Neural progenitor cell (in vitro differentiated cells): ENCODE results near the gene TLE6. TPM values are rescaled to one million over a fixed set of nuclear protein-coding genes. Genes with fewer than 3 reads are reported as not detected.

Experiments used
- DNase-seq: peaks from one replicate; pipeline ENCODE4 v3.0.0-alpha.2; 2016; ENCODE audit warnings: low spot score
- H2AFZ ChIP-seq: fragments of 200-600 bp; sonication (generic); replicated peaks from 2 replicates; pipeline ENCODE4 v1.6.1; 2016; ENCODE audit warnings: antibody characterized with exemption
- H3F3A ChIP-seq: fragments of 200-600 bp; sonication (generic); 2 replicates; pipeline ENCODE4 v1.6.1; 2016; ENCODE audit warnings: antibody characterized with exemption, low read depth
- H3K27ac ChIP-seq: fragments of 200-600 bp; sonication (generic); 2 replicates; pipeline ENCODE4 v1.5.1; 2016; ENCODE audit warnings: mild to moderate bottlenecking
- H3K27me3 ChIP-seq: fragments of 200-600 bp; sonication (generic); 2 replicates; pipeline ENCODE4 v1.6.1; 2016; ENCODE audit warnings: mild to moderate bottlenecking, moderate library complexity
- H3K36me3 ChIP-seq: fragments of 200-600 bp; sonication (generic); 2 replicates; pipeline ENCODE4 v1.5.1; 2016
- H3K4me1 ChIP-seq: fragments of 200-600 bp; sonication (generic); 2 replicates; pipeline ENCODE4 v1.6.1; 2016; ENCODE audit warnings: mixed run types
- H3K4me2 ChIP-seq: fragments of 200-600 bp; sonication (generic); 2 replicates; pipeline ENCODE4 v1.6.1; 2016
- H3K4me3 ChIP-seq: fragments of 200-600 bp; sonication (generic); 2 replicates; pipeline ENCODE4 v1.5.1; 2016
- H3K79me2 ChIP-seq: fragments of 200-600 bp; sonication (generic); 2 replicates; pipeline ENCODE4 v1.6.1; 2016; ENCODE audit warnings: low read depth
- H3K9ac ChIP-seq: fragments of 200-600 bp; sonication (generic); 2 replicates; pipeline ENCODE4 v1.6.1; 2016
- H3K9me3 ChIP-seq: fragments of 200-600 bp; sonication (generic); 2 replicates; pipeline ENCODE4 v1.5.1; 2016; ENCODE audit warnings: low read depth
- H4K20me1 ChIP-seq: fragments of 200-600 bp; sonication (generic); 2 replicates; pipeline ENCODE4 v1.6.1; 2016; ENCODE audit warnings: low read depth
- H3K27ac Mint-ChIP-seq: 3 replicates; pipeline ENCODE4 v1.8.0; 2021; ENCODE audit warnings: mixed read lengths
- H3K27me3 Mint-ChIP-seq: 2 replicates; pipeline ENCODE4 v1.8.0; 2022; ENCODE audit warnings: low read depth, mild to moderate bottlenecking, inconsistent platforms, moderate library complexity, mixed read lengths; ENCODE audit not compliant: insufficient read depth
- H3K36me3 Mint-ChIP-seq: 3 replicates; pipeline ENCODE4 v1.8.0; 2021; ENCODE audit warnings: mixed read lengths
- H3K4me1 Mint-ChIP-seq: 3 replicates; pipeline ENCODE4 v1.8.0; 2021; ENCODE audit warnings: mixed read lengths
- H3K4me3 Mint-ChIP-seq: 3 replicates; pipeline ENCODE4 v1.8.0; 2021; ENCODE audit warnings: mild to moderate bottlenecking, moderate library complexity, mixed read lengths
- H3K9me3 Mint-ChIP-seq: 3 replicates; pipeline ENCODE4 v1.8.0; 2020; ENCODE audit warnings: mixed read lengths
- CTCF ChIP-seq: fragments of 200-600 bp; sonication (generic); IDR thresholded peaks from 2 replicates; pipeline ENCODE4 v1.5.1; 2017; ENCODE audit warnings: antibody characterized with exemption, mild to moderate bottlenecking
- EZH2 ChIP-seq: fragments of 200-600 bp; sonication (generic); IDR thresholded peaks from 2 replicates; pipeline ENCODE4 v1.6.1; 2017; ENCODE audit warnings: antibody characterized with exemption, mild to moderate bottlenecking, moderate library complexity
- EZH2phosphoT487 ChIP-seq: fragments of 200-600 bp; sonication (generic); IDR thresholded peaks from 2 replicates; pipeline ENCODE4 v1.6.1; 2017; ENCODE audit warnings: antibody characterized with exemption
- total RNA-seq: library from RNA; depleted of rRNA; stranded (reverse); fragments of >200 nt; gene quantifications from 2 replicates; pipeline ENCODE4 v1.2.3, GENCODE V29; 2015; ENCODE audit warnings: low replicate concordance

The TLE6 gene
- total RNA-seq, 1 donor from 2014 or later = 0.22 TPM

GRCh38 chr19:2945575-2946184 lies 31.7 kb upstream of the TLE6 start:
- Histone ChIP-seq H2AFZ (peak overlapping the region; percentile 85), H3K9me3 (no peaks in the 10 kb centered on the region), H3K4me2 (peak overlapping the region; percentile 70), H4K20me1 (peaks cover 13% of the 10 kb centered on the region), H3F3A (peaks cover 27% of the 10 kb centered on the region), H3K27ac (no peak overlapping the region), H3K9ac (no peak overlapping the region), H3K4me3 (peak overlapping the region; percentile 84), H3K4me1 (peaks cover 6% of the 10 kb centered on the region), H3K36me3 (no peaks in the 10 kb centered on the region), H3K27me3 (no peaks in the 10 kb centered on the region), H3K79me2 (peaks cover 23% of the 10 kb centered on the region)
- DNase-seq = no peak
- Mint-ChIP-seq H3K4me3 (peak overlapping the region; percentile 96), H3K4me1 (peaks cover 19% of the 10 kb centered on the region), H3K27ac (no peak overlapping the region), H3K27me3 (peaks cover 3% of the 10 kb centered on the region), H3K36me3 (peaks cover 6% of the 10 kb centered on the region), H3K9me3 (no peaks in the 10 kb centered on the region)
- TF ChIP-seq EZH2 (no peak), EZH2phosphoT487 (no peak)

GRCh38 chr19:2949939-2950285 lies 27.5 kb upstream of the TLE6 start:
- no peak for TF ChIP-seq CTCF
- no peak for TF ChIP-seq EZH2phosphoT487
- no peak for TF ChIP-seq EZH2
- H4K20me1 ChIP-seq = peaks cover 13% of the 10 kb centered on the region
- H2AFZ ChIP-seq = peak overlapping the region; percentile 65
- H3F3A ChIP-seq = peaks cover 25% of the 10 kb centered on the region
- peak overlapping the region; percentile 42 for H3K27ac ChIP-seq
- H3K4me1 ChIP-seq = peaks cover 6% of the 10 kb centered on the region
- peak overlapping the region; percentile 89 for H3K4me3 ChIP-seq
- H3K9ac ChIP-seq = peak overlapping the region; percentile 84
- Mint-ChIP-seq H3K36me3 (peaks cover 2% of the 10 kb centered on the region), H3K27me3 (peaks cover 2% of the 10 kb centered on the region), H3K27ac (peak overlapping the region; percentile 92), H3K9me3 (no peaks in the 10 kb centered on the region), H3K4me1 (peaks cover 12% of the 10 kb centered on the region), H3K4me3 (peak overlapping the region; percentile 98)
- DNase-seq = no peak
- no peaks in the 10 kb centered on the region for H3K27me3 ChIP-seq
- no peaks in the 10 kb centered on the region for H3K9me3 ChIP-seq
- no peaks in the 10 kb centered on the region for H3K36me3 ChIP-seq
- peak overlapping the region; percentile 95 for H3K4me2 ChIP-seq
- peaks cover 16% of the 10 kb centered on the region for H3K79me2 ChIP-seq

- DNase-seq = peak; percentile 99
- Histone ChIP-seq H2AFZ (peak overlapping the region; percentile 65), H4K20me1 (peaks cover 13% of the 10 kb centered on the region)
Measured at GRCh38 chr19:2950286-2951124, 26.9 kb upstream of the TLE6 start.

More at GRCh38 chr19:2950286-2951124, 26.9 kb upstream of the TLE6 start:
- Histone ChIP-seq H3K4me2 (peak overlapping the region; percentile 95), H3K4me3 (peak overlapping the region; percentile 89), H3K27me3 (no peaks in the 10 kb centered on the region), H3K79me2 (peaks cover 16% of the 10 kb centered on the region), H3K9me3 (no peaks in the 10 kb centered on the region), H3K36me3 (no peaks in the 10 kb centered on the region), H3K27ac (peak overlapping the region; percentile 42), H3K9ac (peak overlapping the region; percentile 84), H3F3A (peaks cover 24% of the 10 kb centered on the region), H3K4me1 (peaks cover 6% of the 10 kb centered on the region)
- Mint-ChIP-seq H3K4me1 (peaks cover 12% of the 10 kb centered on the region), H3K27ac (peak overlapping the region; percentile 92), H3K36me3 (peaks cover 2% of the 10 kb centered on the region), H3K27me3 (peaks cover 5% of the 10 kb centered on the region), H3K4me3 (peak overlapping the region; percentile 98), H3K9me3 (no peaks in the 10 kb centered on the region)
- no peak for TF ChIP-seq EZH2
- no peak for TF ChIP-seq CTCF
- TF ChIP-seq EZH2phosphoT487 = no peak
